Caco-2 (cell line): ENCODE measurements around the gene ETFB. TPM values are rescaled to one million over a fixed set of nuclear protein-coding genes. Genes with fewer than 3 reads are reported as not detected.

ENCODE experiments used
- BruUV-seq: library from RNA; stranded (reverse); fragments of 400-500 nt; replicated peaks from 2 replicates; lab custom pipeline; 2021; lab: Mats Ljungman, UMichigan
- CTCF ChIA-PET: fragments of 300-600 bp; sonication (Branson Sonifier 250); formaldehyde crosslinking; loops from one replicate; lab custom pipeline; 2022; ENCODE audit warnings: antibody characterized with exemption; lab: Charles Lee
- POLR2A ChIA-PET: fragments of 300-600 bp; sonication (Branson Sonifier 250); formaldehyde crosslinking; loops from one replicate; lab custom pipeline; 2022; ENCODE audit warnings: antibody characterized with exemption; lab: Charles Lee
- DNase-seq, 2 experiments: peaks; one replicate each; pipeline versions ENCODE4 v3.0.0 to v3.0.0-alpha.2; 2020 to 2022
- H3K27me3 ChIP-seq: replicated peaks from 2 replicates; pipeline ENCODE4 v1.6.0; 2011; ENCODE audit warnings: low read length; ENCODE audit not compliant: control insufficient read depth, insufficient read depth
- H3K36me3 ChIP-seq: 2 replicates; pipeline ENCODE4 v1.5.1; 2011; ENCODE audit warnings: low read length; ENCODE audit not compliant: control insufficient read depth, insufficient read depth
- H3K4me1 ChIP-seq: fragments of 250-450 bp; sonication (Bioruptor Pico); 2 replicates; pipeline ENCODE4 v1.5.1; 2020; ENCODE audit warnings: mild to moderate bottlenecking
- H3K4me3 ChIP-seq: 2 replicates; pipeline ENCODE4 v1.5.1; 2011; ENCODE audit warnings: low read depth, mild to moderate bottlenecking, control low read depth, low read length
- H3K9me3 ChIP-seq: fragments of 250-450 bp; sonication (Bioruptor Pico); 2 replicates; pipeline ENCODE4 v1.5.1; 2020; ENCODE audit warnings: mild to moderate bottlenecking, moderate library complexity
- H3K27ac Mint-ChIP-seq: one replicate; pipeline ENCODE4 v1.8.0; 2022; ENCODE audit warnings: mixed read lengths; ENCODE audit not compliant: unreplicated experiment
- H3K27me3 Mint-ChIP-seq: one replicate; pipeline ENCODE4 v1.8.0; 2022; ENCODE audit warnings: mixed read lengths; ENCODE audit not compliant: insufficient read depth, unreplicated experiment
- H3K36me3 Mint-ChIP-seq: one replicate; pipeline ENCODE4 v1.8.0; 2022; ENCODE audit warnings: mild to moderate bottlenecking, mixed read lengths; ENCODE audit not compliant: insufficient read depth, unreplicated experiment
- H3K4me1 Mint-ChIP-seq: one replicate; pipeline ENCODE4 v1.8.0; 2022; ENCODE audit warnings: low read depth, mixed read lengths; ENCODE audit not compliant: unreplicated experiment
- H3K4me3 Mint-ChIP-seq: one replicate; pipeline ENCODE4 v1.8.0; 2022; ENCODE audit warnings: mild to moderate bottlenecking, moderate library complexity, mixed read lengths; ENCODE audit not compliant: unreplicated experiment
- H3K9me3 Mint-ChIP-seq: one replicate; pipeline ENCODE4 v1.8.0; 2022; ENCODE audit warnings: mixed read lengths; ENCODE audit not compliant: unreplicated experiment
- intact Hi-C: fragments of 100-400 bp; cut with micrococcal nuclease; formaldehyde crosslinking; loops from one replicate; pipeline ENCODE4 v1.10.0; 2022; ENCODE audit not compliant: unreplicated experiment
- total RNA-seq: library from RNA; stranded (reverse); gene quantifications from 2 replicates; pipeline ENCODE4 v1.2.3, GENCODE V29; 2022
- TF ChIP-seq, protein P1 (sequence below), 2 experiments: fragments of 200-600 bp in 1 of 2; IDR thresholded peaks; 1 replicate in 1 of 2; 2 replicates in 1 of 2; pipeline versions ENCODE4 v1.5.1 to v1.8.0; 2011 to 2022; ENCODE audit warnings: antibody characterized with exemption in 1 of 2, control low read depth in 1 of 2, inconsistent platforms in 1 of 2, low read depth in 1 of 2, low read length in 1 of 2, mild to moderate bottlenecking in 1 of 2, moderate library complexity in 1 of 2; ENCODE audit not compliant: insufficient read depth in 1 of 2, severe bottlenecking in 1 of 2, unreplicated experiment in 1 of 2

ETFB gene
- total RNA-seq, 1 experiment from 2014 or later, result 228 TPM

DNA sequence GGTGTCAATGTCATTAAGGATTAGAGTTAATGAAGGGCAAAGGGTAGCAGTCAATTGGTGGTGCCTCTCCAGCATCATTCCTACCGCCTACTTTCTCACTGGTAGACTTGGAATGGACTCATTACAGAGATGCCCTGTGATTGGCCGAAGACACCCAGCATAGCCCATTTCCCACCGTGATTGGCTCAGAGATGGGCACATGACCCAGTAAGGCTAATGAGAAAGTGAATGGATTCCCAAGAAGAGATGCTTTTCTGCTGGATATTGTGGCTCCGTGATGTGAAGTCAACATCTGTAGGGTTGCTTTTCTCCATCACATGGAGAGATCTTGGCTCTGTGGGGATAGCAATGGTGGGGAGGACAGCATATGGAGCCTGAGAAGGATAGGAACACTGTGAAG lies 35.8 kb downstream of the ETFB start:
- Histone ChIP-seq H3K9me3 (no peaks in the 10 kb centered on the region), H3K27me3 (no peaks in the 10 kb centered on the region), H3K4me3 (no peak overlapping the region), H3K36me3 (no peaks in the 10 kb centered on the region), H3K4me1 (no peaks in the 10 kb centered on the region)
- intact Hi-C loops, result no loop called here
- H3K27me3 Mint-ChIP-seq, result no peaks in the 10 kb centered on the region
- no peaks in the 10 kb centered on the region for H3K36me3 Mint-ChIP-seq
- H3K4me3 Mint-ChIP-seq, result no peak overlapping the region
- no peak for DNase-seq
- POLR2A ChIA-PET, result no interaction called here
- no peaks in the 10 kb centered on the region for H3K9me3 Mint-ChIP-seq
- TF ChIP-seq, protein P1, sequence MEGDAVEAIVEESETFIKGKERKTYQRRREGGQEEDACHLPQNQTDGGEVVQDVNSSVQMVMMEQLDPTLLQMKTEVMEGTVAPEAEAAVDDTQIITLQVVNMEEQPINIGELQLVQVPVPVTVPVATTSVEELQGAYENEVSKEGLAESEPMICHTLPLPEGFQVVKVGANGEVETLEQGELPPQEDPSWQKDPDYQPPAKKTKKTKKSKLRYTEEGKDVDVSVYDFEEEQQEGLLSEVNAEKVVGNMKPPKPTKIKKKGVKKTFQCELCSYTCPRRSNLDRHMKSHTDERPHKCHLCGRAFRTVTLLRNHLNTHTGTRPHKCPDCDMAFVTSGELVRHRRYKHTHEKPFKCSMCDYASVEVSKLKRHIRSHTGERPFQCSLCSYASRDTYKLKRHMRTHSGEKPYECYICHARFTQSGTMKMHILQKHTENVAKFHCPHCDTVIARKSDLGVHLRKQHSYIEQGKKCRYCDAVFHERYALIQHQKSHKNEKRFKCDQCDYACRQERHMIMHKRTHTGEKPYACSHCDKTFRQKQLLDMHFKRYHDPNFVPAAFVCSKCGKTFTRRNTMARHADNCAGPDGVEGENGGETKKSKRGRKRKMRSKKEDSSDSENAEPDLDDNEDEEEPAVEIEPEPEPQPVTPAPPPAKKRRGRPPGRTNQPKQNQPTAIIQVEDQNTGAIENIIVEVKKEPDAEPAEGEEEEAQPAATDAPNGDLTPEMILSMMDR (IDR thresholded peaks at IDR 0.05; ENCODE audit: insufficient read depth in 1 of 2, low read depth in 1 of 2, low read length in 1 of 2, severe bottlenecking in 1 of 2, unreplicated experiment in 1 of 2), result no peak
- no peak overlapping the region for H3K27ac Mint-ChIP-seq
- CTCF ChIA-PET, result no interaction called here
- no peaks in the 10 kb centered on the region for H3K4me1 Mint-ChIP-seq
- no TSS peak for BruUV-seq

DNA sequence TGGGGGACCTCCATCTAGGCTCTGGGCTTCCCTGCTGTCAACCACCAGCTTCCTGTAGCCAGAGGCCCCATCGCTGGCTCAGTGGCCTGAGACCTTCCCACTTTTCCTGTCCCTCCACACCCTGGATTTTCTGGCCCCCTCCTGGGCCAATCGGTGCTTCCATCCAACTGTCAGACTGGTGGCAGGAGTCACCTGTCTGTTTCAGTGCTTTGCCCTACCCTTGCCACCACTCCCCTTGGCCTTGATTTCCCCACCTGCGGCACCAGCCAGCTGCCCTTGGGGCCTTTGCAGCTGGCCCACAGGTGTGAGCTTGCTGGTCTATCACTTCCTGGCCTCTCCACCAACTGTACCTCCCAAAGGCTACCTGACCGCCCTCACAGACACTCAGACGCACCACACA lies 36.8 kb downstream of the ETFB start:
- CTCF ChIA-PET, result interaction anchor here (0.6 kb wide), 1 partner anchor 59 kb away, joined by 5 read pairs; no protein-coding TSS in a partner anchor
- no TSS peak for BruUV-seq
- Histone ChIP-seq H3K9me3 (no peaks in the 10 kb centered on the region), H3K27me3 (no peaks in the 10 kb centered on the region), H3K36me3 (no peaks in the 10 kb centered on the region), H3K4me3 (no peak overlapping the region), H3K4me1 (no peaks in the 10 kb centered on the region)
- intact Hi-C loops, result no loop called here
- H3K36me3 Mint-ChIP-seq, result no peaks in the 10 kb centered on the region
- no peak for DNase-seq
- no peak overlapping the region for H3K27ac Mint-ChIP-seq
- H3K9me3 Mint-ChIP-seq, result no peaks in the 10 kb centered on the region
- no peak overlapping the region for H3K4me3 Mint-ChIP-seq
- H3K27me3 Mint-ChIP-seq, result peaks cover 5% of the 10 kb centered on the region
- TF ChIP-seq, protein P1 (IDR thresholded peaks at IDR 0.05; ENCODE audit: insufficient read depth in 1 of 2, low read depth in 1 of 2, low read length in 1 of 2, severe bottlenecking in 1 of 2, unreplicated experiment in 1 of 2), result no peak
- POLR2A ChIA-PET, result no interaction called here
- H3K4me1 Mint-ChIP-seq, result no peaks in the 10 kb centered on the region

DNA sequence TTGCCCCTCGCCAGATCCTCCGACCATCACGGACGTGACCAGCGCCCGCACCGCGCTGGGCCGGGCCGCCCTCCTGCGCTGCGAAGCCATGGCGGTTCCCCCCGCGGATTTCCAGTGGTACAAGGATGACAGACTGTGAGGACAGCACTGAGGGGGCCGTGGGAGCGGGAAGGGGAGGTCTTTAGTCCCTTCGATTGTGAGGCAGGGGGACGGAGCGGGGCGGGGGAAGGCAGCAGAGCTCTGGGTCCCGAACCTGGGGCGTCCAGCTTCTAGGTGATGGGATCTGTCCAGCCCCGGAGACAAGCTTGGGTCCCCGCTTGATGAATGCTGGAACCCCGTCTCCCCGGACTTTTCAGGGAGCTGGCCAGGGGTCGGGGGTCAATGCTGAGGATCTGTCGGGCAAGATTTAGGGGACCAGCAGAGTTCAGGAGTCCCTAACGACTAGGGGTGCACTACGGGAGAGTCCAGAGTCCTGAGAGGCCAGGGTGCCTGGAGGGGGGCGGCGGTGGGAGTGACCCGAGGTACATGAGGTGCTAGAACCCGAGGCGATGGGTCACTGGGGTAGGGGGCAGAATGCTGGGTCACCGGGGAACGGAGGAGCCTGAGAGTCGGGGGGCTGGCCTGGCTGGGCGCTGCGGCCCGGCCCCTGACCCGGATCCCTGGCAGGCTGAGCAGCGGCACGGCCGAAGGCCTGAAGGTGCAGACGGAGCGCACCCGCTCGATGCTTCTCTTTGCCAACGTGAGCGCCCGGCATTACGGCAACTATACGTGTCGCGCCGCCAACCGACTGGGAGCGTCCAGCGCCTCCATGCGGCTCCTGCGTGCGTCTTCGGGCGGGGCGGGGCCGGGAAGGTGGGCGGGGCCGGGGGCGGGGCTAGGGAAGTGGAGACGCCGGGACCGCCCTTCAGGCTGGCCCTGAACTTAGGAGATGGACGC lies 38.9 kb downstream of the ETFB start:
- DNase-seq, result no peak
- H3K27me3 ChIP-seq, result no peaks in the 10 kb centered on the region
- no peak overlapping the region for H3K27ac Mint-ChIP-seq
- ChIA-PET CTCF (no interaction called here), POLR2A (no interaction called here)
- H3K4me3 ChIP-seq, result no peak overlapping the region
- H3K9me3 Mint-ChIP-seq, result no peaks in the 10 kb centered on the region
- intact Hi-C loops, result no loop called here
- no TSS peak for BruUV-seq
- peaks cover 20% of the 10 kb centered on the region for H3K27me3 Mint-ChIP-seq
- no peaks in the 10 kb centered on the region for H3K36me3 ChIP-seq
- TF ChIP-seq, protein P1 (IDR thresholded peaks at IDR 0.05; ENCODE audit: insufficient read depth in 1 of 2, low read depth in 1 of 2, low read length in 1 of 2, severe bottlenecking in 1 of 2, unreplicated experiment in 1 of 2), result no peak
- H3K4me1 Mint-ChIP-seq, result no peaks in the 10 kb centered on the region
- H3K4me1 ChIP-seq, result no peaks in the 10 kb centered on the region
- H3K9me3 ChIP-seq, result no peaks in the 10 kb centered on the region
- H3K4me3 Mint-ChIP-seq, result no peak overlapping the region
- H3K36me3 Mint-ChIP-seq, result no peaks in the 10 kb centered on the region
